ENCODE results near the gene RNF213. TPM values are rescaled to one million over a fixed set of nuclear protein-coding genes. Genes with fewer than 3 reads are reported as not detected.

Gene RNF213
- total RNA-seq, 1 experiment from 2014 or later = 179 TPM

DNA sequence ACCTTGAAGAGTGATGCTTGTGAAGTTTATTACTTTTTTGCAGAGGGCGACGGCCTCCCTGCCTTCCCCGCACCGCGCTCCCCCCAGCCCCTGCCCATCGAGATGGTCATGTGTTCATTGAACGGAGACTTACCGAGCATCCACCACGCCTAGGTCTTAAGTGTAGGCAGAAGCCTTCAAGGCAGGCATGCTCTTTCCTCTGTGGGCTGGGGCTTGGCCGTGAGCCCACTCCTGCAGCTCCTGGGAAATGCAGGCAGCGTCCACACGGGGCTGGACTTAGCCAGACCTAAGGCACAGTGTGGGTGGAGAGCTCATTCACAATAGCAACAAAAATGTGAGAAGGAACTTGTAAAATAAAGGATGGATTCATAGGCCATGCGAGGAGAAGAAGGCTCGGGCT is 19.2 kb downstream of the RNF213 start:
- no peaks in the 10 kb centered on the region for H3K27me3 ChIP-seq (ENCODE audit: insufficient read depth, low read depth)
- no peaks in the 10 kb centered on the region for H3K79me2 ChIP-seq (ENCODE audit: low read depth)
- H3K4me3 ChIP-seq = no peak overlapping the region
- no peak overlapping the region for H3K4me2 ChIP-seq
- no peaks in the 10 kb centered on the region for H3K4me1 ChIP-seq (replicated peaks; ENCODE audit: insufficient read depth)
- CTCF ChIA-PET = no interaction called here
- intact Hi-C loops (cut with micrococcal nuclease; ENCODE audit: unreplicated experiment) = no loop called here
- H3K36me3 ChIP-seq (ENCODE audit: low read depth) = no peaks in the 10 kb centered on the region
- no peak overlapping the region for H3K27ac ChIP-seq
- DNase-seq = no peak
- H4K20me1 ChIP-seq (ENCODE audit: insufficient read depth) = no peaks in the 10 kb centered on the region
- BruUV-seq (replicated peaks) = no TSS peak
- no peaks in the 10 kb centered on the region for H3F3A ChIP-seq (ENCODE audit: insufficient read depth, low read depth)
- H2AFZ ChIP-seq = no peak overlapping the region
- POLR2A ChIA-PET (ENCODE audit: unreplicated experiment) = no interaction called here
- no peaks in the 10 kb centered on the region for H3K9me3 ChIP-seq (ENCODE audit: insufficient read depth, low read depth)
- TF ChIP-seq, protein P1, sequence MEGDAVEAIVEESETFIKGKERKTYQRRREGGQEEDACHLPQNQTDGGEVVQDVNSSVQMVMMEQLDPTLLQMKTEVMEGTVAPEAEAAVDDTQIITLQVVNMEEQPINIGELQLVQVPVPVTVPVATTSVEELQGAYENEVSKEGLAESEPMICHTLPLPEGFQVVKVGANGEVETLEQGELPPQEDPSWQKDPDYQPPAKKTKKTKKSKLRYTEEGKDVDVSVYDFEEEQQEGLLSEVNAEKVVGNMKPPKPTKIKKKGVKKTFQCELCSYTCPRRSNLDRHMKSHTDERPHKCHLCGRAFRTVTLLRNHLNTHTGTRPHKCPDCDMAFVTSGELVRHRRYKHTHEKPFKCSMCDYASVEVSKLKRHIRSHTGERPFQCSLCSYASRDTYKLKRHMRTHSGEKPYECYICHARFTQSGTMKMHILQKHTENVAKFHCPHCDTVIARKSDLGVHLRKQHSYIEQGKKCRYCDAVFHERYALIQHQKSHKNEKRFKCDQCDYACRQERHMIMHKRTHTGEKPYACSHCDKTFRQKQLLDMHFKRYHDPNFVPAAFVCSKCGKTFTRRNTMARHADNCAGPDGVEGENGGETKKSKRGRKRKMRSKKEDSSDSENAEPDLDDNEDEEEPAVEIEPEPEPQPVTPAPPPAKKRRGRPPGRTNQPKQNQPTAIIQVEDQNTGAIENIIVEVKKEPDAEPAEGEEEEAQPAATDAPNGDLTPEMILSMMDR (conservative IDR thresholded peaks at IDR 0.05) = no peak
- no peak for TF ChIP-seq EZH2 (IDR thresholded peaks at IDR 0.05; ENCODE audit: low read depth)
- H3K9me2 ChIP-seq (ENCODE audit: insufficient read depth) = no peaks in the 10 kb centered on the region

GRCh38 chr17:80281516-80281915 is 20.9 kb downstream of the RNF213 start:
- no peak overlapping the region for H3K27ac ChIP-seq
- intact Hi-C loops (cut with micrococcal nuclease; ENCODE audit: unreplicated experiment) = no loop called here
- no peaks in the 10 kb centered on the region for H3K4me1 ChIP-seq (replicated peaks; ENCODE audit: insufficient read depth)
- no peaks in the 10 kb centered on the region for H3K9me2 ChIP-seq (ENCODE audit: insufficient read depth)
- H3K9me3 ChIP-seq (ENCODE audit: insufficient read depth, low read depth) = no peaks in the 10 kb centered on the region
- H3K4me2 ChIP-seq = no peak overlapping the region
- H3K79me2 ChIP-seq (ENCODE audit: low read depth) = no peaks in the 10 kb centered on the region
- no peaks in the 10 kb centered on the region for H3F3A ChIP-seq (ENCODE audit: insufficient read depth, low read depth)
- no peaks in the 10 kb centered on the region for H4K20me1 ChIP-seq (ENCODE audit: insufficient read depth)
- DNase-seq = no peak
- H3K4me3 ChIP-seq = no peak overlapping the region
- no peaks in the 10 kb centered on the region for H3K27me3 ChIP-seq (ENCODE audit: insufficient read depth, low read depth)
- POLR2A ChIA-PET (ENCODE audit: unreplicated experiment) = no interaction called here
- TF ChIP-seq, protein P1 (conservative IDR thresholded peaks at IDR 0.05) = no peak
- no peak for TF ChIP-seq EZH2 (IDR thresholded peaks at IDR 0.05; ENCODE audit: low read depth)
- H3K36me3 ChIP-seq (ENCODE audit: low read depth) = no peaks in the 10 kb centered on the region
- H2AFZ ChIP-seq = no peak overlapping the region
- CTCF ChIA-PET = no interaction called here
- no TSS peak for BruUV-seq (replicated peaks)

DNA sequence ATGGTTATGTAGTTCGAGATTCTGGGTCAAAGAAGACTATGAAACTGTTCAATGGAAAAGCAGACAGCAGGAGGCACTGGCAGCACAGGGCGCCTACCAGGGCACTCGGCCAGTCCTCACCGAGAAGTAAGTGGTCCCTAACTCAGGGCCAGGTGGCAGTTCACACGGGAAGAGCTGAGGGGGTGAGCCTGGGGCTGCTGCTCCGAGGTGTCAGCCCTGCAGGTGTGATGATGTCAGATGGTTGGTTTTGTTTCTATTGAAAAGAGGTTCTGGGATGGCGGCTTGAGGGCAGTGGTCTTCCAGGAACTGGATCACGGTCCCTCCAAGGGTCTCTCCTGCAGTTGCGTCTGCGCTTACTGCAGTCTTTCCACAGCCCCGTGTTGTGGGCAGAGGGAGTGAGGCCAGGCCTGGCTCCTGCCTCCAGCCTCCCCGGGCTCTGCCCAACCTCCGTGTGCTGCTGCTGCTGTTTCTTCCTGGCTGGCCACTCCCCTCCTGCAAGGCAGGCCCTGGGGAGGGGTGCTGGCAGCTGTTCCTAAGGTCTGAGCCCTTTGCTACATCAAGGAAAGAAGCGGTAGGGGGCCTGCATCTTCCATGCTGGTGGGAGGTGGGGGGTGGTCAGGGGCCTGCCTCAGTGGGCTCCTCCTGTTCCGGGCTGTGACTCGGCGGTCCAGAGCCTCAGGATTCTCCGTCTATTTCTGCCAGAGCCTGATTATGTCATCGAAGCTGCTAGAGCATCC is 22.6 kb downstream of the RNF213 start:
- Histone ChIP-seq H2AFZ (no peak overlapping the region), H3K79me2 (ENCODE audit: low read depth) (no peaks in the 10 kb centered on the region), H3K27me3 (ENCODE audit: insufficient read depth, low read depth) (no peaks in the 10 kb centered on the region), H3F3A (ENCODE audit: insufficient read depth, low read depth) (no peaks in the 10 kb centered on the region), H3K27ac (no peak overlapping the region), H3K9me3 (ENCODE audit: insufficient read depth, low read depth) (no peaks in the 10 kb centered on the region), H4K20me1 (ENCODE audit: insufficient read depth) (no peaks in the 10 kb centered on the region), H3K9me2 (ENCODE audit: insufficient read depth) (no peaks in the 10 kb centered on the region), H3K4me2 (no peak overlapping the region), H3K4me1 (replicated peaks; ENCODE audit: insufficient read depth) (no peaks in the 10 kb centered on the region), H3K4me3 (no peak overlapping the region), H3K36me3 (ENCODE audit: low read depth) (no peaks in the 10 kb centered on the region)
- TF ChIP-seq, protein P1 (conservative IDR thresholded peaks at IDR 0.05) = no peak
- no peak for TF ChIP-seq EZH2 (IDR thresholded peaks at IDR 0.05; ENCODE audit: low read depth)
- BruUV-seq (replicated peaks) = no TSS peak
- DNase-seq = no peak
- ChIA-PET POLR2A (ENCODE audit: unreplicated experiment) (no interaction called here), CTCF (no interaction called here)
- intact Hi-C loops (cut with micrococcal nuclease; ENCODE audit: unreplicated experiment) = no loop called here

Measured in PC-9 (cell line).